ENCODE data around the gene MAN2C1. TPM values are rescaled to one million over a fixed set of nuclear protein-coding genes. Genes with fewer than 3 reads are reported as not detected.

The MAN2C1 gene
- total RNA-seq, 1 donor from 2014 or later: 80.8 TPM

- peaks cover 2% of the 10 kb centered on the region for H3K4me1 Mint-ChIP-seq (ENCODE audit: low read depth, unreplicated experiment)
- no peak overlapping the region for H3K4me2 ChIP-seq (ENCODE audit: low read length)
- H3K27me3 ChIP-seq (ENCODE audit: insufficient read depth, low read length): no peaks in the 10 kb centered on the region
- no peaks in the 10 kb centered on the region for H3K9me3 Mint-ChIP-seq (ENCODE audit: unreplicated experiment)
- H3K9ac ChIP-seq (ENCODE audit: low read length): no peak overlapping the region
- H3K4me3 Mint-ChIP-seq (ENCODE audit: unreplicated experiment): no peak overlapping the region
- no peak for TF ChIP-seq EZH2 (IDR thresholded peaks at IDR 0.05; ENCODE audit: insufficient read depth, low read length)
- H3K36me3 ChIP-seq (ENCODE audit: insufficient read depth, low read length): no peaks in the 10 kb centered on the region
- no peaks in the 10 kb centered on the region for H3K27me3 Mint-ChIP-seq (ENCODE audit: low read depth, unreplicated experiment)
- H4K20me1 ChIP-seq (ENCODE audit: insufficient read depth, low read length): no peaks in the 10 kb centered on the region
- H3K9me3 ChIP-seq (ENCODE audit: insufficient read depth, low read depth, low read length): no peaks in the 10 kb centered on the region
- no peak overlapping the region for H3K27ac Mint-ChIP-seq (ENCODE audit: unreplicated experiment)
- H3K79me2 ChIP-seq (ENCODE audit: insufficient read depth, low read length): peaks cover 11% of the 10 kb centered on the region
- H2AFZ ChIP-seq (ENCODE audit: low read depth, low read length): no peak overlapping the region
- peaks cover 9% of the 10 kb centered on the region for H3K36me3 Mint-ChIP-seq (ENCODE audit: low read depth, unreplicated experiment)
- H3K4me3 ChIP-seq (ENCODE audit: insufficient read depth, low read depth, low read length): no peak overlapping the region
- DNase-seq (ENCODE audit: low read depth) (no peak), FAIRE-seq (no peak)
- H3K4me1 ChIP-seq (ENCODE audit: insufficient read depth, low read length): peaks cover 10% of the 10 kb centered on the region
- no peak overlapping the region for H3K27ac ChIP-seq (ENCODE audit: low read depth, low read length)
Measured at GRCh38 chr15:75339531-75340240, 28.7 kb downstream of the MAN2C1 start.

GRCh38 chr15:75338661-75339240 lies 29.7 kb downstream of the MAN2C1 start:
- no peak for FAIRE-seq
- H3K4me3 Mint-ChIP-seq (ENCODE audit: unreplicated experiment): no peak overlapping the region

GRCh38 chr15:75335705-75336355 lies 32.6 kb downstream of the MAN2C1 start, which contains the start of gene COMMD4:
COMMD4 (plus strand) TSS chr15:75336063; CDS start chr15:75336090, 27 bp downstream.
- TF ChIP-seq, protein P1, sequence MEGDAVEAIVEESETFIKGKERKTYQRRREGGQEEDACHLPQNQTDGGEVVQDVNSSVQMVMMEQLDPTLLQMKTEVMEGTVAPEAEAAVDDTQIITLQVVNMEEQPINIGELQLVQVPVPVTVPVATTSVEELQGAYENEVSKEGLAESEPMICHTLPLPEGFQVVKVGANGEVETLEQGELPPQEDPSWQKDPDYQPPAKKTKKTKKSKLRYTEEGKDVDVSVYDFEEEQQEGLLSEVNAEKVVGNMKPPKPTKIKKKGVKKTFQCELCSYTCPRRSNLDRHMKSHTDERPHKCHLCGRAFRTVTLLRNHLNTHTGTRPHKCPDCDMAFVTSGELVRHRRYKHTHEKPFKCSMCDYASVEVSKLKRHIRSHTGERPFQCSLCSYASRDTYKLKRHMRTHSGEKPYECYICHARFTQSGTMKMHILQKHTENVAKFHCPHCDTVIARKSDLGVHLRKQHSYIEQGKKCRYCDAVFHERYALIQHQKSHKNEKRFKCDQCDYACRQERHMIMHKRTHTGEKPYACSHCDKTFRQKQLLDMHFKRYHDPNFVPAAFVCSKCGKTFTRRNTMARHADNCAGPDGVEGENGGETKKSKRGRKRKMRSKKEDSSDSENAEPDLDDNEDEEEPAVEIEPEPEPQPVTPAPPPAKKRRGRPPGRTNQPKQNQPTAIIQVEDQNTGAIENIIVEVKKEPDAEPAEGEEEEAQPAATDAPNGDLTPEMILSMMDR (IDR thresholded peaks at IDR 0.05; ENCODE audit: insufficient read depth, low read depth, low read length): no peak
- no peak for TF ChIP-seq EZH2 (IDR thresholded peaks at IDR 0.05; ENCODE audit: insufficient read depth, low read length)
- Mint-ChIP-seq H3K4me1 (ENCODE audit: low read depth, unreplicated experiment) (peaks cover 2% of the 10 kb centered on the region), H3K36me3 (ENCODE audit: low read depth, unreplicated experiment) (peaks cover 9% of the 10 kb centered on the region), H3K4me3 (ENCODE audit: unreplicated experiment) (peak within 1 kb of the TSS; percentile 96), H3K27me3 (ENCODE audit: low read depth, unreplicated experiment) (peaks cover 7% of the 10 kb centered on the region), H3K27ac (ENCODE audit: unreplicated experiment) (peak within 1 kb of the TSS; percentile 85), H3K9me3 (ENCODE audit: unreplicated experiment) (no peaks in the 10 kb centered on the region)
- peaks cover 11% of the 10 kb centered on the region for H3K79me2 ChIP-seq (ENCODE audit: insufficient read depth, low read length)
- H3K4me2 ChIP-seq (ENCODE audit: low read length): peak within 1 kb of the TSS; percentile 99
- FAIRE-seq: no peak
- H3K27ac ChIP-seq (ENCODE audit: low read depth, low read length): peak within 1 kb of the TSS; percentile 72
- no peaks in the 10 kb centered on the region for H3K9me3 ChIP-seq (ENCODE audit: insufficient read depth, low read depth, low read length)
- no peaks in the 10 kb centered on the region for H4K20me1 ChIP-seq (ENCODE audit: insufficient read depth, low read length)
- DNase-seq (ENCODE audit: low read depth): peak; percentile 91
- H3K36me3 ChIP-seq (ENCODE audit: insufficient read depth, low read length): no peaks in the 10 kb centered on the region
- H2AFZ ChIP-seq (ENCODE audit: low read depth, low read length): peak within 1 kb of the TSS; percentile 93
- peak within 1 kb of the TSS; percentile 92 for H3K9ac ChIP-seq (ENCODE audit: low read length)
- peak within 1 kb of the TSS; percentile 77 for H3K4me3 ChIP-seq (ENCODE audit: insufficient read depth, low read depth, low read length)
- no peaks in the 10 kb centered on the region for H3K27me3 ChIP-seq (ENCODE audit: insufficient read depth, low read length)
- H3K4me1 ChIP-seq (ENCODE audit: insufficient read depth, low read length): peaks cover 10% of the 10 kb centered on the region

More at GRCh38 chr15:75338661-75339240, 29.7 kb downstream of the MAN2C1 start:
- Mint-ChIP-seq H3K36me3 (ENCODE audit: low read depth, unreplicated experiment) (peaks cover 9% of the 10 kb centered on the region), H3K4me1 (ENCODE audit: low read depth, unreplicated experiment) (peaks cover 2% of the 10 kb centered on the region), H3K27ac (ENCODE audit: unreplicated experiment) (no peak overlapping the region), H3K27me3 (ENCODE audit: low read depth, unreplicated experiment) (no peaks in the 10 kb centered on the region), H3K9me3 (ENCODE audit: unreplicated experiment) (no peaks in the 10 kb centered on the region)
- Histone ChIP-seq H3K4me1 (ENCODE audit: insufficient read depth, low read length) (peaks cover 10% of the 10 kb centered on the region), H2AFZ (ENCODE audit: low read depth, low read length) (no peak overlapping the region), H3K27me3 (ENCODE audit: insufficient read depth, low read length) (no peaks in the 10 kb centered on the region), H3K9me3 (ENCODE audit: insufficient read depth, low read depth, low read length) (no peaks in the 10 kb centered on the region), H3K79me2 (ENCODE audit: insufficient read depth, low read length) (peaks cover 11% of the 10 kb centered on the region), H3K4me2 (ENCODE audit: low read length) (no peak overlapping the region), H3K27ac (ENCODE audit: low read depth, low read length) (no peak overlapping the region), H3K9ac (ENCODE audit: low read length) (no peak overlapping the region), H3K36me3 (ENCODE audit: insufficient read depth, low read length) (no peaks in the 10 kb centered on the region), H4K20me1 (ENCODE audit: insufficient read depth, low read length) (no peaks in the 10 kb centered on the region), H3K4me3 (ENCODE audit: insufficient read depth, low read depth, low read length) (no peak overlapping the region)
- DNase-seq (ENCODE audit: low read depth): no peak
- no peak for TF ChIP-seq EZH2 (IDR thresholded peaks at IDR 0.05; ENCODE audit: insufficient read depth, low read length)
- TF ChIP-seq, protein P1 (IDR thresholded peaks at IDR 0.05; ENCODE audit: insufficient read depth, low read depth, low read length): no peak
